Liver (tissue), 9 donors: ENCODE data around the gene LHCGR. TPM values are rescaled to one million over a fixed set of nuclear protein-coding genes. Genes with fewer than 3 reads are reported as not detected.

ENCODE experiments used
- DNase-seq: peaks from one replicate; pipeline ENCODE4 v3.0.0-alpha.2; 2017; ENCODE audit warnings: low spot score
- H3K27ac ChIP-seq, 2 donors: one replicate each; pipeline ENCODE4 v1.7.0; 2013; ENCODE audit warnings: inconsistent platforms in 2 of 2, low read length in 2 of 2, control low read depth in 1 of 2, low read depth in 1 of 2, mild to moderate bottlenecking in 1 of 2
- H3K27me3 ChIP-seq, 4 donors: one replicate each; pipeline versions ENCODE4 v1.6.1 to v1.7.0; 2013; ENCODE audit warnings: low read length in 3 of 4, inconsistent platforms in 1 of 4, mild to moderate bottlenecking in 1 of 4, moderate library complexity in 1 of 4; ENCODE audit not compliant: control insufficient read depth in 4 of 4, insufficient read depth in 4 of 4
- H3K36me3 ChIP-seq, 4 donors: one replicate each; pipeline versions ENCODE4 v1.6.1 to v1.7.0; 2013; ENCODE audit warnings: low read length in 3 of 4, mild to moderate bottlenecking in 3 of 4, low read depth in 1 of 4, moderate library complexity in 1 of 4; ENCODE audit not compliant: control insufficient read depth in 4 of 4, insufficient read depth in 3 of 4
- H3K4me1 ChIP-seq, 4 donors: one replicate each; pipeline versions ENCODE4 v1.6.1 to v1.7.0; 2013; ENCODE audit warnings: low read length in 3 of 4, mild to moderate bottlenecking in 3 of 4, moderate library complexity in 1 of 4; ENCODE audit not compliant: control insufficient read depth in 4 of 4, insufficient read depth in 4 of 4
- H3K4me3 ChIP-seq, 3 donors: one replicate each; pipeline versions ENCODE4 v1.6.1 to v1.7.0; 2013; ENCODE audit warnings: low read length in 3 of 3, control low read depth in 1 of 3, low read depth in 1 of 3, mild to moderate bottlenecking in 1 of 3
- H3K9ac ChIP-seq, 2 donors: one replicate each; pipeline ENCODE4 v1.7.0; 2013; ENCODE audit warnings: low read length in 2 of 2, mild to moderate bottlenecking in 2 of 2, moderate library complexity in 2 of 2, control low read depth in 1 of 2, low read depth in 1 of 2
- H3K9me3 ChIP-seq, 4 donors: one replicate each; pipeline versions ENCODE4 v1.6.1 to v1.7.0; 2013; ENCODE audit warnings: low read length in 3 of 4; ENCODE audit not compliant: control insufficient read depth in 4 of 4
- CTCF ChIP-seq: fragments of 150-350 bp; IDR thresholded peaks from 2 replicates; pipeline ENCODE4 v1.5.1; 2017; ENCODE audit warnings: improper control_type of control experiment, low read depth, low read length; ENCODE audit not compliant: missing input control
- EGR1 ChIP-seq, 2 donors: IDR thresholded peaks; 2 replicates each; pipeline ENCODE4 v1.6.1; 2016 to 2018; ENCODE audit warnings: antibody characterized with exemption in 2 of 2, low read depth in 2 of 2
- FOXA1 ChIP-seq: IDR thresholded peaks from 2 replicates; pipeline ENCODE4 v1.6.1; 2016; ENCODE audit warnings: antibody characterized with exemption
- FOXA2 ChIP-seq: IDR thresholded peaks from 2 replicates; pipeline ENCODE4 v1.6.1; 2016; ENCODE audit warnings: antibody characterized with exemption
- GABPA ChIP-seq, 2 donors: IDR thresholded peaks in 1 of 2; conservative IDR thresholded peaks in 1 of 2; 2 replicates each; pipeline ENCODE4 v1.6.1; 2016; ENCODE audit warnings: antibody characterized with exemption in 2 of 2, mild to moderate bottlenecking in 1 of 2, moderate library complexity in 1 of 2
- HNF4A ChIP-seq, 2 donors: conservative IDR thresholded peaks; 2 replicates each; pipeline ENCODE4 v1.6.1; 2016; ENCODE audit warnings: antibody characterized with exemption in 2 of 2, mild to moderate bottlenecking in 2 of 2
- HNF4G ChIP-seq: IDR thresholded peaks from 2 replicates; pipeline ENCODE4 v1.6.1; 2016; ENCODE audit warnings: antibody characterized with exemption
- JUND ChIP-seq, 2 donors: IDR thresholded peaks; 2 replicates each; pipeline ENCODE4 v1.6.1; 2016; ENCODE audit warnings: antibody characterized with exemption in 2 of 2
- NR2F2 ChIP-seq: IDR thresholded peaks from 2 replicates; pipeline ENCODE4 v1.6.1; 2016; ENCODE audit warnings: antibody characterized with exemption
- RAD21 ChIP-seq, 2 donors: IDR thresholded peaks; 2 replicates each; pipeline ENCODE4 v1.6.1; 2016; ENCODE audit warnings: antibody characterized with exemption in 2 of 2, mild to moderate bottlenecking in 2 of 2
- RXRA ChIP-seq, 2 donors: IDR thresholded peaks; 2 replicates each; pipeline ENCODE4 v1.6.1; 2017 to 2018; ENCODE audit warnings: antibody characterized with exemption in 2 of 2, mild to moderate bottlenecking in 1 of 2
- SP1 ChIP-seq: IDR thresholded peaks from 2 replicates; pipeline ENCODE4 v1.6.1; 2018; ENCODE audit warnings: antibody characterized with exemption, mild to moderate bottlenecking
- TAF1 ChIP-seq: conservative IDR thresholded peaks from 2 replicates; pipeline ENCODE4 v1.6.1; 2016; ENCODE audit warnings: antibody characterized with exemption, mild to moderate bottlenecking
- YY1 ChIP-seq: IDR thresholded peaks from 2 replicates; pipeline ENCODE4 v1.6.1; 2016; ENCODE audit warnings: antibody characterized with exemption, mild to moderate bottlenecking
- WGBS: extraction: QIAGEN DNeasy Blood & Tissue Kit; methylation state at CpG from one replicate; pipeline ENCODE4 v1.1.7; 2013; 5-methylcytosine and 5-hydroxymethylcytosine counted together
- polyA plus RNA-seq, 2 donors: library from polyadenylated mRNA; stranded (reverse) in 1 of 2; unstranded in 1 of 2; fragments of 200-250 nt in 1 of 2; fragments of >200 nt in 1 of 2; fragmentation: Nextera tagmentation in 1 of 2; extraction: Ambion mirVana in 1 of 2; gene quantifications; one replicate each; pipeline versions ENCODE4 v1.2.1 to v1.2.3, GENCODE V29; 2013 to 2015
- total RNA-seq, 2 donors: library from RNA; depleted of rRNA; stranded (reverse); fragments of >200 nt; gene quantifications; one replicate each; pipeline ENCODE4 v1.2.3, GENCODE V29; 2014
- TF ChIP-seq, protein P1 (sequence below): IDR thresholded peaks from 2 replicates; pipeline ENCODE4 v1.6.1; 2016; ENCODE audit warnings: antibody characterized with exemption
- TF ChIP-seq, protein P2 (sequence below): IDR thresholded peaks from 2 replicates; pipeline ENCODE4 v1.6.1; 2016; ENCODE audit warnings: antibody characterized with exemption, mild to moderate bottlenecking
- TF ChIP-seq, protein P3 (sequence below): IDR thresholded peaks from 2 replicates; pipeline ENCODE4 v1.6.1; 2016; ENCODE audit warnings: antibody characterized with exemption
- TF ChIP-seq, protein P4 (sequence below): IDR thresholded peaks from 2 replicates; pipeline ENCODE4 v1.6.1; 2016; ENCODE audit warnings: antibody characterized with exemption
- donor health status: healthy.
- donor health status: healthy.
- donor health status: healthy.
- donor health status: healthy.
- donor health status: healthy.

The LHCGR gene
- total and polyA plus RNA-seq, 4 donors = not detected

GRCh38 chr2:48793671-48794070, 38.1 kb upstream of the LHCGR start:
- Histone ChIP-seq H3K36me3 (no peaks in the 10 kb centered on the region), H3K4me3 (no peak overlapping the region), H3K4me1 (no peaks in the 10 kb centered on the region), H3K9ac (no peak overlapping the region), H3K27me3 (peaks cover 0 to 3% (median 0%) of the 10 kb centered on the region in 4 donors), H3K27ac (no peak overlapping the region), H3K9me3 (no peaks in the 10 kb centered on the region)
- WGBS = 66% methylated on average over 5 of the region's 5 CpGs
- no peak for DNase-seq
- TF ChIP-seq CTCF = no peak
- TF ChIP-seq RAD21 (IDR thresholded peaks at IDR 0.05) = no peak
- TF ChIP-seq JUND (IDR thresholded peaks at IDR 0.05) = no peak
- TF ChIP-seq TAF1 = no peak
- TF ChIP-seq YY1 = no peak
- TF ChIP-seq FOXA1 = no peak
- no peak for TF ChIP-seq RXRA (IDR thresholded peaks at IDR 0.05)
- TF ChIP-seq, protein P1, sequence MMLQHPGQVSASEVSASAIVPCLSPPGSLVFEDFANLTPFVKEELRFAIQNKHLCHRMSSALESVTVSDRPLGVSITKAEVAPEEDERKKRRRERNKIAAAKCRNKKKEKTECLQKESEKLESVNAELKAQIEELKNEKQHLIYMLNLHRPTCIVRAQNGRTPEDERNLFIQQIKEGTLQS = no peak
- no peak for TF ChIP-seq SP1
- TF ChIP-seq, protein P2, sequence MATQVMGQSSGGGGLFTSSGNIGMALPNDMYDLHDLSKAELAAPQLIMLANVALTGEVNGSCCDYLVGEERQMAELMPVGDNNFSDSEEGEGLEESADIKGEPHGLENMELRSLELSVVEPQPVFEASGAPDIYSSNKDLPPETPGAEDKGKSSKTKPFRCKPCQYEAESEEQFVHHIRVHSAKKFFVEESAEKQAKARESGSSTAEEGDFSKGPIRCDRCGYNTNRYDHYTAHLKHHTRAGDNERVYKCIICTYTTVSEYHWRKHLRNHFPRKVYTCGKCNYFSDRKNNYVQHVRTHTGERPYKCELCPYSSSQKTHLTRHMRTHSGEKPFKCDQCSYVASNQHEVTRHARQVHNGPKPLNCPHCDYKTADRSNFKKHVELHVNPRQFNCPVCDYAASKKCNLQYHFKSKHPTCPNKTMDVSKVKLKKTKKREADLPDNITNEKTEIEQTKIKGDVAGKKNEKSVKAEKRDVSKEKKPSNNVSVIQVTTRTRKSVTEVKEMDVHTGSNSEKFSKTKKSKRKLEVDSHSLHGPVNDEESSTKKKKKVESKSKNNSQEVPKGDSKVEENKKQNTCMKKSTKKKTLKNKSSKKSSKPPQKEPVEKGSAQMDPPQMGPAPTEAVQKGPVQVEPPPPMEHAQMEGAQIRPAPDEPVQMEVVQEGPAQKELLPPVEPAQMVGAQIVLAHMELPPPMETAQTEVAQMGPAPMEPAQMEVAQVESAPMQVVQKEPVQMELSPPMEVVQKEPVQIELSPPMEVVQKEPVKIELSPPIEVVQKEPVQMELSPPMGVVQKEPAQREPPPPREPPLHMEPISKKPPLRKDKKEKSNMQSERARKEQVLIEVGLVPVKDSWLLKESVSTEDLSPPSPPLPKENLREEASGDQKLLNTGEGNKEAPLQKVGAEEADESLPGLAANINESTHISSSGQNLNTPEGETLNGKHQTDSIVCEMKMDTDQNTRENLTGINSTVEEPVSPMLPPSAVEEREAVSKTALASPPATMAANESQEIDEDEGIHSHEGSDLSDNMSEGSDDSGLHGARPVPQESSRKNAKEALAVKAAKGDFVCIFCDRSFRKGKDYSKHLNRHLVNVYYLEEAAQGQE = no peak
- no peak for TF ChIP-seq NR2F2
- TF ChIP-seq GABPA (IDR thresholded peaks at IDR 0.05 in 1 of 2, conservative IDR thresholded peaks at IDR 0.05 in 1 of 2) = no peak
- TF ChIP-seq, protein P3, sequence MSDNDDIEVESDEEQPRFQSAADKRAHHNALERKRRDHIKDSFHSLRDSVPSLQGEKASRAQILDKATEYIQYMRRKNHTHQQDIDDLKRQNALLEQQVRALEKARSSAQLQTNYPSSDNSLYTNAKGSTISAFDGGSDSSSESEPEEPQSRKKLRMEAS = no peak
- TF ChIP-seq, protein P4, sequence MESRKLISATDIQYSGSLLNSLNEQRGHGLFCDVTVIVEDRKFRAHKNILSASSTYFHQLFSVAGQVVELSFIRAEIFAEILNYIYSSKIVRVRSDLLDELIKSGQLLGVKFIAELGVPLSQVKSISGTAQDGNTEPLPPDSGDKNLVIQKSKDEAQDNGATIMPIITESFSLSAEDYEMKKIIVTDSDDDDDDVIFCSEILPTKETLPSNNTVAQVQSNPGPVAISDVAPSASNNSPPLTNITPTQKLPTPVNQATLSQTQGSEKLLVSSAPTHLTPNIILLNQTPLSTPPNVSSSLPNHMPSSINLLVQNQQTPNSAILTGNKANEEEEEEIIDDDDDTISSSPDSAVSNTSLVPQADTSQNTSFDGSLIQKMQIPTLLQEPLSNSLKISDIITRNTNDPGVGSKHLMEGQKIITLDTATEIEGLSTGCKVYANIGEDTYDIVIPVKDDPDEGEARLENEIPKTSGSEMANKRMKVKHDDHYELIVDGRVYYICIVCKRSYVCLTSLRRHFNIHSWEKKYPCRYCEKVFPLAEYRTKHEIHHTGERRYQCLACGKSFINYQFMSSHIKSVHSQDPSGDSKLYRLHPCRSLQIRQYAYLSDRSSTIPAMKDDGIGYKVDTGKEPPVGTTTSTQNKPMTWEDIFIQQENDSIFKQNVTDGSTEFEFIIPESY = no peak
- no peak for TF ChIP-seq FOXA2
- TF ChIP-seq HNF4A (conservative IDR thresholded peaks at IDR 0.05) = no peak
- TF ChIP-seq EGR1 (IDR thresholded peaks at IDR 0.05; ENCODE audit: low read depth in 2 of 2) = no peak
- TF ChIP-seq HNF4G = no peak
